HG02571 (cell line): ENCODE results near the gene OLFM1.

Experiments
- ATAC-seq: cut with Tn5 transposase; IDR thresholded peaks from one replicate; pipeline ENCODE4 v1.9.1; 2021; ENCODE audit warnings: mild to moderate bottlenecking, moderate library complexity; ENCODE audit not compliant: unreplicated experiment

The OLFM1 gene

DNA sequence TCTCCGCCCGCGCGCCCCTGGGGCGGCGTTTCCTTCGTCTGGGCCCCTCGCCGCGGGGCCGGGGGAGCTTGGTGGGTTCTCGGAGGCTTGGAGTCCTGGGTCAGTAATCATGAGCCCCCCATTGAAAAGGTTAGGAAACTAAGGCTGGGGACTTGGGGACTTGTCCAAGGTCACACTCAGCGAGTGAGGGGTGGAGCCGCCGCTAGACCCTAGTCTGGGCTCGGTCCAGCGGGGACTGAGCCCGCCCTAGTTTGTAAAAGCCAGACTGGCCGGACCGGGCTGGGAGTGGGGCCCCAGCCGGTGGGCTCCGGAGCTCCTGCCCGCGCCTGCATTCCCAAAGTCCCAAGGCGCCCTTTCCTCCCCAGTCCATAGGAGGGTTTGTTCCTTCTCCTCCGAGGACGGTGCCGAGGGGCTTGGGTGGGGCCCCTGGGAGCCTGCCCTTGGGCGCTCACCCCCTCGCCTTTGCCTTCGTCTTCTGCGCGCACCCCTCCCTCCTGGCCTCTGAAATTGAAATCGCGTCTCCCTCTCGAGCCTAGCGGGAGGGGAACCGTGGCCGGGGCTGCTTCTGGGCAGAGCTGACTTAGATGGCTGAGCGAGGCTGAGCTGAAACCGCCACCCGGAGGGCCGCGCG is 995 bp downstream of the OLFM1 start:
- ATAC-seq, result no peak

- no peak for ATAC-seq
Measured at GRCh38 chr9:135088979-135089847, 1.7 kb downstream of the OLFM1 start.

- ATAC-seq, result no peak
Measured at GRCh38 chr9:135090081-135090480, 2.6 kb downstream of the OLFM1 start.

DNA sequence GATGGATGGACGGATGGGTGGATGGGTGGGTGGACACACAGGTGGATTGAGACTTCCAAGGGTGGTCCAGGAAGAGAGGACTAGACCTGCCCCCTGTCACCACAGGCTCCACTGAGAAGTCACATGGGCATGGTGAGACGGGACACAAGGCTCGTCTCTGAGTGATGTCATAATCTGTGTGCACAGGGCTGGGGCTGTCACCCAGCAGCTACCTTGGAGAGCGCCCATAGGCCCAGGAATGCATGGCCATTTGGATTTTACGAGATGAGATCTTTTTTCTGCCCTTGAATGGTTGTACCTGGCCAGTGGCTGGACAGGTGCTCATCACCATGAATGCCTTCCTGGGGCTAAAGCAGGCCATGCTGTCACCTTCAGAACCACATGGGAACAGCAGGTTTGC is 3.1 kb downstream of the OLFM1 start:
- ATAC-seq, result no peak

GRCh38 chr9:135091545-135091944 is 4.1 kb downstream of the OLFM1 start:
- no peak for ATAC-seq

- ATAC-seq, result no peak
Measured at GRCh38 chr9:135093111-135093510, 5.6 kb downstream of the OLFM1 start.

DNA sequence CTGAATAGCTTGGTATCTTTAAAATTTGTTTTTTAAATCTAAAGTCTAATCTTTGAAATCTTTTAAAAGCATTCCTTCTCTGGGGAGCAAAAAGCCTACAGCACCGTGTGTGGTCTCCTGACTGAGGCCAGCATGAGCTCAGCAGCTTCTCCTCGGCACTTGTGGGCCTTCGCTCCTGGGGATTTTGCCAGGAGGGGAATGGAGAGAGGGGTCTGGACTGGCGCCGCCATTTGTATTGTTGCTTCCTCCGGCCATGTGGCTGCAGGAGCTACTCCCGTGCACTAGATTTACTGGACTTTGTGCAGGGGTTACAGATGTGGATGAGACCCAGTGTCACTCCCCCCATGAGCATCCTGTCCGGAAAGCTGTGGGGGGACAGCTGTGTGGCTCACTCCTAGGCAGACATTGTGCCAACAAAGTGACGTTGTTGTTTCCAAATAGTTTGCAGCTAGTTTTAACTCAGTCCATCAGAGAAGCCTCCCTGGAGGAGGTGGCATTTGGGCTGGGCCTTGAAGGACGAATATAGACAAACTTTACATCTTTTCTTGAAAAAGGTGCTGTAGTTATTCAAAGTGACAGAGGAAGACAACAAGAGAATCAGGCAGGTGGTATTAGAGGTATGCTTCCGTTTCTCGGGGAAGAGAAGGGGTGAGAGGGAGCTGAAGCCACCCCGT is 6.6 kb downstream of the OLFM1 start:
- ATAC-seq, result no peak

DNA sequence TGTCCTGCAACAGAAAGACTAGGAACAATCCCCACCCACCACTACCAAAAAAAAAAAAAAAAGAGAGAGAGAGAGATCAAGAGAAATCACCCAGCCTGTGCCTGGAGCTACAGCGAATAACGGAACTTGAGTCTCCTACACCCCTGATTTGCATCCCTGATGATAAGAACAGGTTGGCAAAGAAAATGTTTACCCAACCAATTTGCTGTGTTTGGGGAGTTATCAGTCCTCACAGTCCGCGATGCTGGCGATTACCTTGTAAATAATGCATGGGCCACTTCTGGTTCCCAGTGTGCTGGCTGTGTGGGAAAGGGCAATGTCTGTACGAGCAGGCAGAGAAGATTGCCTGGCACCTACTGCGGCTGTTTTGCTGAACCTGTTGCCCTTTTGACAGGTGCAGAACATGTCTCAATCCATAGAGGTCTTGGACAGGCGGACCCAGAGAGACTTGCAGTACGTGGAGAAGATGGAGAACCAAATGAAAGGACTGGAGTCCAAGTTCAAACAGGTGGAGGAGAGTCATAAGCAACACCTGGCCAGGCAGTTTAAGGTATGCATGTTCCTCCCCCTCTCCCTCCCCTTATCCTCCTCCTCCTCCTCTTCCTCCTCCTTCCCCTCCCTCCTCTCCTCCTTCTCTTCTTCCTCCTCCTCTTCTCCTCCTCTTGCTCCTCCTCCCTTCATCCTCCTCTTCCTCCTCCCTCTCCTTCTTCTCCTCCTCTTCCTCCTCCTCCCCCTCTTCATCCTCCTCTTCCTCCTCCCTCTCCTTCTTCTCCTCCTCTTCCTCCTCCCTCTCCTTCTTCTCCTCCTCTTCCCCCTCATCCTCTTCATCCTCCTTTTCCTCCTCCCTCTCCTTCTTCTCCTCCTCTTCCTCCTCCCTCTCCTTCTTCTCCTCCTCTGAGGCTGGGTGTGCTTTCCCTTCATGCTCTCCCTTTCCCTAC is 8.3 kb downstream of the OLFM1 start:
- ATAC-seq, result no peak

DNA sequence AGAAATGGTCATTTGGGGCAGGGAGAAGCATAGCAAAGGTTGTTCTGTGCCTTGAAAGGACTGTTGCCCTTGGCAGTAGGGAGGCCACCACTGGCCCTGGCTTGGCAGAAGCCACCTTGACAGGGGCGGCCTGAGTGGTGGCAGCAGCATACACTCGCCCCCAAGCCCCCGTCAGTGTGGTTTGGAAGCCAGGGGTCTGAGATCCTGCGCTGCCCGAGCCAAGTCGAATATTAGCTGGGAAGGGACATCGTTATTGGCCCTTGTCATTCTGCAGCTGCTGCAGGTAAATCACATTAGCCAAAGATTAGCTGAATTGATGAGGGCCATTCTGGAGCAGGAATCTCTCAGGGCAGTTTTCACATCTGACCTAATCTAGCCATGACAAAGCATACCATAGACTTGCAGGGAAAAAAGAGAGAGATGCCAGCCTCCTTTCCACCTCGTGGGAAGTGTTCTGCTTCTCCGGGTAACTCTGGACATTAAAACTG is 9.0 kb downstream of the OLFM1 start:
- no peak for ATAC-seq

DNA sequence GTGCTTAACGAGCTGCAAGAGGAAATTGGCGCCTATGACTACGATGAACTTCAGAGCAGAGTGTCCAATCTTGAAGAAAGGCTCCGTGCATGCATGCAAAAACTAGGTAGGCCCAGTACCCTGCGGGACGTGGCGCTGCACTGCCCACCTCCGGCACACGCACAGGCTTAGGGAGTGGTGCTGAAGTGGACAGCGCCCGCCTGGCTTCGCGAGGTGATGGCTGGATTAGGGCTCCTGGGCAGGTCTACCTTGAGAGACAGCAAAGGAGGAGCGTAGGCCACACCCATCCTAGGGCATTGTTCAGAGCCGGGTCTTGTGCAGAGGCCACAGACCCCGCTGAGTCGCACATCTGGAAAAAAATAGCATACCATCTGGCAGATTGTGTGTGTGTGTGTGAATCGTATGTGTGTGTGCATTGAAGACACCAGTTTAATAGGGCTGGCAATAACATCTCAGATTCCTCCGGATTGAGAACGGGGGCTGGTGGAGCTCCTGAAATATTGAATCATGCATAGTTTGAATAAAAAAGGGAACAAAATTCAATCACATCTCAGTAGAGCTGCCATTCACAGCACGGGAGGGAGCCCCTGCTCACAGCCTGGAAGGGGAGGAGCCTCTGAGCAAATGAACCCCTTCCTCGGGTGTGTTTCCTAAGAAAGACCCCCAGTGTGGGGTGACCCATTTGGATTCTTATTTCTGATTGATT is 11.1 kb downstream of the OLFM1 start:
- ATAC-seq, result no peak

DNA sequence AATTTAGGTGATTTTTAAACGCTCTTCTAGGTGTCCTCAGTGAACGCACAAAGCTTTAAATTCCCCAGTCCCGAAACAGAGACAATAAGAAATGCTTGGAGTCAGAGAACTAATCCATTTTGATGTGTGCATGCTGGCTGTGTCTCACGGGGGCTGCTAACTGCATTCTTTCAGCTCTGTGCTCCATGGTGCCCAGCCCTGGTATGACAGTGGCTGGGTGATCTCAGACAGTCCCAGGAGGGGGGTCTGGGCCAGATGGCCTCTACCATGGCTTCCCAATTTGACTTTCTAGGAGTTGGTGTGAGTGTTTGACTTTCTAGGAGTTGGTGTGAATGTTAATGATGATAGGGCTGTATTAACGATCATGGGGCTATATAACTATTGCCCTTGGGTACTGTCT is 12.1 kb downstream of the OLFM1 start:
- ATAC-seq, result no peak

GRCh38 chr9:135100241-135100681 is 12.8 kb downstream of the OLFM1 start:
- no peak for ATAC-seq

DNA sequence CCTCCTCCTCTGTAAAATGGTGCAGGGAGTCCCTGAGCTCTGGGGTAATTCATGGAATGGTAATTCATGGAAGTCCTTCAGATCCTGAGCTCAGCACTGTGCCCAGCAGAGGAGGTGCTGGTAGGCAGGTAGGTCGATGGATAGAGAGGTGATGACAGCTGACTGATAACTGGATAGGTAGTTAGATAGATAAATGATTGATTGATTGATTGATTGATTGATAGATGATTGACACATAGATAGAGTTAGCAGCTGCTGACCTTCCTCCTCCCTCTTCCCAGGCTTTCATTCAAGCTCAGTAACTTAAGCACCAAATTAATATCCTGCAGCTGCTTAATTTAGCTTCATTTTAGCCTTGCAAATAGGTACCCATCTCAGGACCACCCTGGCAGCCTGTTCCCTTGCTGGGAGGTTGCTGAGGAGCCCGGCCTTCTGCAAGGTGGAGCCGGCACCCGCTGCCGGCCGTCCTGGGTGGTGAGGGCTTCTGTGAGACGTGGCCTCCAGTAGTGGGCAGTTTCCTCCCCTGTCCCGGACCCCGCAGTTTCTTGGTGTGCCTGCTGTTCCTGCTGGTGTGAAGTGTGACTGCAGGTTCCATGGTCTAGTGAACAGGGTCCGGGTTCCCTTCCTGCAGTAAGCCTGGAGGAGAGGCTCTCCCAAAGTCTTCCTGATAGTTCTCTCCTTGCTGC is 13.4 kb downstream of the OLFM1 start:
- ATAC-seq, result no peak

DNA sequence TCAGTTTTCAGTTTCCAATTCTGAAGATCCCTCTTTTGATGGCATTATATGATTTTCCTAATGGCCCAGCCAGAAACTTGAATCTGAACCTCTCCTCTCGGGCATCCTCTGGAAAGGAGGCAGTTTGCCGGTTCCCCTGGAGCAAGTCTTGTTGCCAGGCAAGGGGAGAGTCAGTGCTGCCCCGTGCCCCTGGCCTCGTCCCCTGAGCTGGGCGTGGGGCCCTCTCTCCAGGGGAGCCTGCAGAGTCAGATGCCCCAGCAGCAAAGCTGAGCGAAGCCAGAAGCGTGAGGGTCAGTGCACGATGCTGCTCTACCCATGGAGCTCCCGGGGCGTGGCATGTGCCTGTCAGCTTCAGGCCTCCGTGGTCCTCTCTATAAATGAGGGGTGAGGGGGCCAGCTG is 14.0 kb downstream of the OLFM1 start:
- no peak for ATAC-seq

DNA sequence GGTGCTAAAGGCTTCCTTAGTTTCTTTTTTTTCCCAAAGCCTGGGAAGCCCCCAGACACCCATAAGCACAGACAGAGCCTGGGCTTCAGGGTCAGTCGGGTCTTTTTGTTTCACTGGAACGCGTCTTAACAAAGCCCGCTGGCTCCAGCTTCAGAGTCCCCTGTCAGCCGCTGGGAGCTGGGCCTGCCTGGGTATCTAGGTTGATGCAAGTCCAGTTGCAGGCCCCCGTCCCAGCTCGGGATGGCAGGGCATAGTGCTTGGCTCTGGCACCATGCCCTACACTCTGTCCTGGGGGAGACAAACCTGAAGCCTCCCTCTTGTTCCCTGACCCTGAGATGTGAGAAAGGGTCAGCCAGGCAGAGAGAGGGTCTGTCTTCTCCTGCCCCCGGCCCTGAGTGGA is 14.5 kb downstream of the OLFM1 start:
- no peak for ATAC-seq

- no peak for ATAC-seq
Measured at GRCh38 chr9:135102331-135102730, 14.9 kb downstream of the OLFM1 start.

DNA sequence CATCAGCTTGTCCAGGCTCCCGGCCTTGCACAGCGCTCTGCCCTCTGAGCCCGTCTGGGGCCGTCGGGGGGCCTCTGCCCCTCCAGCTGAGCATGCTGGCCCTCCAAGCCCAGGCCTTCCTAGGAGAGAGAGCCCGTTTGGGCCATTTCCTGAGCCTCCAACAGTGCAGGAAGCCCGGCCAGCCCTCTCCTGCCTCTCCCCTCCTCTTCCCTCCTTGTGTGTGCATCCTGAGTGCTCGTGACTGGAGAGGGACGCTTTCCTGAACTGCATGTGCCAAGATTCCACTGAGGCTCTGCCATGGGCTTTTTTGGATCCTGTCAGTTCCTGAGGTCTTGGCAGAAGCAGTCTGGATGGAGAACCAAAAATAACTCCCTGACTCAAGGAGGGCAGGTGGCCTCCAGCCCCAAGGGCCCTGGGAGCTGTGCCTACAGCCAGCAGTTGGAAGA is 15.6 kb downstream of the OLFM1 start:
- no peak for ATAC-seq

DNA sequence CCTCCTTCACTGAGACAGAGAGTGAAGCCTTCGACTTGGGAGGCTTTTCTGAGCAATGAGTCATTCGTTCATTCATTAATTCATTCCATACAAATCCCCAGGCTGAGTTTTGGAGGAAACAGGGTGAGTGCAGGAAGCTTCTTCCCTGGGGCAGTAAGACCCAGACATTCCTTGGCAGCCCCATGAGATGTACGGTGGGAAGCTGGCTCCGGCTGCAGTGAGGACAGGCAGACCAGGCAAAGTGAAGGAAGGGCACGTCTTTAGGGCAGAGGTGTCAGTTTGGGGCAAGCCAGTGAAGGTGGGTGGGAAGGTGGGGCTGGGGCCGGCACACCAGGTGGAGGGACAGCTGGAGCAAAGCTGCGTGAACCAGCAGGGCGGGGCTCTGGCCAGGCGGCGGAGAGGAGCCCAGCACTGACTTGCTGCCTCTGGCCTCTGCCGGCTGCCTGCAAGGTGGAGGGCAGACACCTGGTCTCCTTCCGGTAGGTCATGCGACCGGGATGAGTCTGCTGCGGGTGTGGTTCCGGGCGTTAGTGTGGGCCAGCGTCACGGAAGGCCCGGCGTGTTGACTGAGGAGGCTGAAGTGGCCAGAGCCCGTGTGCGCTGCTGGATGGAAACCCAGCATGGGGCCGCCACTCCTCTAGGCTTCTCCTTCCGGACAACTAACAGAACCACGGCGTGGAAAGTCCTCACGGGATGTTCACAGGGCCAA is 16.6 kb downstream of the OLFM1 start:
- no peak for ATAC-seq

DNA sequence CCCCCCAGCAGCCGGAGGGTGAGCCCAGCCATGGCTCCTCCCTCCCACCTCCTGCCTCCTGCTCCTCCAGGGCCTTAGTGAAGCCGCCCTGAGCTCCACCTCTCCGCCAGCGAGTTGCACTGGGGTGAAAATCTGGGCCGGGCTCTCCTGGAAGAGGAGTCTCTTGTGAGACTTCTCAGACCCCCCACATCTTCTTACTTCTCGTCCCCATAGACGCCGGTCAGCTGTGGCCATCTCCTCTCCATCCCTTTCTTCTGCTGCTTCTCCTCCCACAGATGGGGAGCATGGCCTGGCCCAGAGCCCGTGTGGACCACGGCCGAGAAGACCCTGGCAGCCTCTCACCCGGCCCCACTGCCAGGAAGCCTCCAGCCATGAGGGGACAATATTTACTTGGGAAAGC is 17.3 kb downstream of the OLFM1 start:
- ATAC-seq, result no peak
